ENCODE data around the gene CDSN.
A peak's percentile ranks its signal among the peaks of the same experiment; 100 is the strongest.

Gene CDSN

DNA sequence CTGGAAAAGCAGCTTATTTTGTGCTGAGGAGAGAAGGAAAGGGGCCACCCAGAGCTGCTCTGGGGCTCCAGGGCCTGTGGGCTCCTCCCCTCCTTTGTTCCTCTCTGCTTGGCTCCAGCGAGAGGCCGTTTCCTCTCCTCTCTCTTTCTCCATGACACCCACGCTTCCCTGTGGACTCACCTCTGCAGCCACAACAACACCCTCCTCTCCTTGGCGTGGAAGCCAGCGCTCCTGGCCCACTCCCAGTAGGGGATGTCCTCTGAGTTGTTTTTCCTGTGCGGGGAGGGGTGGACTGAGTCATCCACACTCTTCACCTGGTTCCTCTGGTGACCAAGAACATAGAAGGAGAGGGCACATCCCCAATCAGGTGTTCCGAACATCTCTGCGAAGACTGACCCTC is 4.9 kb upstream of the CDSN start:
- H3K4me3 ChIP-seq (ENCODE audit: low read length): no peak overlapping the region
- peak; percentile 92 for DNase-seq (ENCODE audit: low read depth)
- TF ChIP-seq, protein P1, sequence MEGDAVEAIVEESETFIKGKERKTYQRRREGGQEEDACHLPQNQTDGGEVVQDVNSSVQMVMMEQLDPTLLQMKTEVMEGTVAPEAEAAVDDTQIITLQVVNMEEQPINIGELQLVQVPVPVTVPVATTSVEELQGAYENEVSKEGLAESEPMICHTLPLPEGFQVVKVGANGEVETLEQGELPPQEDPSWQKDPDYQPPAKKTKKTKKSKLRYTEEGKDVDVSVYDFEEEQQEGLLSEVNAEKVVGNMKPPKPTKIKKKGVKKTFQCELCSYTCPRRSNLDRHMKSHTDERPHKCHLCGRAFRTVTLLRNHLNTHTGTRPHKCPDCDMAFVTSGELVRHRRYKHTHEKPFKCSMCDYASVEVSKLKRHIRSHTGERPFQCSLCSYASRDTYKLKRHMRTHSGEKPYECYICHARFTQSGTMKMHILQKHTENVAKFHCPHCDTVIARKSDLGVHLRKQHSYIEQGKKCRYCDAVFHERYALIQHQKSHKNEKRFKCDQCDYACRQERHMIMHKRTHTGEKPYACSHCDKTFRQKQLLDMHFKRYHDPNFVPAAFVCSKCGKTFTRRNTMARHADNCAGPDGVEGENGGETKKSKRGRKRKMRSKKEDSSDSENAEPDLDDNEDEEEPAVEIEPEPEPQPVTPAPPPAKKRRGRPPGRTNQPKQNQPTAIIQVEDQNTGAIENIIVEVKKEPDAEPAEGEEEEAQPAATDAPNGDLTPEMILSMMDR (IDR thresholded peaks at IDR 0.05; ENCODE audit: insufficient read depth, low read depth, low read length, missing control alignments): no peak

DNA sequence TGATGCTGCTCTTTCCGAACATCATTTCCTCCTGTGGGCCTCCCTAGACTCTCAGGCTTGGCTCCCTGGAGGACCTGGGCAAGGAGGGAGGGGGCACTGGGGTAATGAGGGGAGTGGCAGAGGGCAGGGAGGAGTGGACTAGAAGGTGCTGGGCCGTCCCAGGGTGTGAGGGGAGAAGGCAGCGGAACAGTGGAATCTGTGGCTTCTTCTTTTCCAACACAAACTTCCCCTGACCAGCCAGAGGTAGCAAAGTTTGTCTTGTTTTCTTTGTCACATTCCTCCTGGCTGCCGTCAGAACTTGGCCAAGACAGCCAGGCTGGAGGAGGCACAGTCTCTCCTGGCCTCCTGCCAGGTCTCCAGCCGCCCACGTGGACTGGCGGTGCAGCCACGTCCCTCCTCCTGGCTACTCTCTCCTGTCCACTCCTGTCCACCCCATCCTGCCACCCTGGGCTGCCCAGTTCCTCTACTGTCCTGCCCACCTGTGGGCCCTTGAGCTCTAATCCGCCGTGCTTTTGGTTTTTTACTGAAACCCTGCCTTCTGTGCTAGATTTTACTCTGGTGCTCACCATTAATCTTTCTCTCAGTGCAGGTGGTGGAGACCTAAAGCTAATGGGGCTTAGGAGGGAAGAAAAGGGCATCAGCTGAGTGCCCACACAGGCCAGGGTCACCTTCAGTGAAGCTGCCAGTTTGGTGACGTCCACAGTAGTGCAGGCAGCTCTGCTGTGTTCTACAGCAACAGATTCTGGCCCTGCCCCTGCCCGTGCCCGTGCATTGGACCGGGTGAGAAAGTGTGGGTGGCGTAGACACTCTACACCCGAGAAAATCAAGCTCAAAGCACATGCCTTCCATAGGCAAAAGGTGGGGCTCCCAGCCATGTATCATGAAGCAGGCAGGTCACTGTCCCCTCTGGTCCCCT is 2.8 kb upstream of the CDSN start:
- H3K4me3 ChIP-seq (ENCODE audit: low read length): no peak overlapping the region
- TF ChIP-seq, protein P1 (IDR thresholded peaks at IDR 0.05; ENCODE audit: insufficient read depth, low read depth, low read length, missing control alignments): no peak
- DNase-seq (ENCODE audit: low read depth): peak; percentile 84

DNA sequence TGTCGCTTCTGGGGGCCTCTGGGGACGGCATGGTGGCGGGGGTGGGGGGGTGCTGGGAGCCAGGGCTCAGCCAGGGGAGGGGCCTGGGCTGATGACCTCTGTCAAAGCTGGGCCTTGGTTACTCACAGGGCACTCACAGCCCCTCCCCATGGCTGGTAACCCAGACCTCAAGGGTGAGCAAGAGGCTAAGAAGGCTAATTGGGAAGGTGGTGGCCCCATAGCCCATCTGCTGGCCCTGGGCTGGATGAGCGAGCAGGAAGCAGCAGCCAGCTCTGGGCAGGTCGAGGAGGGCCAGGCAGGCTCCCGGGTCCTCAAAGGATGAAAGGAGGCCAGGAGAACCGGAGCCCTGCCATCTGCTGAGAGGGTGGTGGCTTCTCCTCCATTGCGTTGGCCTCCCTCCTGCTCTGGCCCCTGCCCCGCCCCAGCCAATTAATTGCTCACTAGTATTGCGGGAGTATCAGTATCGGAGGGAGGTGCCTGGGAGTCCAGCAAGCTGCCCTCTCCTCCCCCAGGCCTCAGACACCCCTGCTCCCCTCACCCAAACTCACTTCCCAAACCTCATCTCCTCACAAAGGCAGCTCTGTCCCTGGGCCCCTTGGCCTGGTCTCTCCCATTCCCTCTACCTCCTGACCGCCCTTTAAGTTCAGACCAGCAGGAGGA is 1.0 kb upstream of the CDSN start:
- H3K4me3 ChIP-seq (ENCODE audit: low read length): no peak overlapping the region
- no peak for DNase-seq (ENCODE audit: low read depth)
- TF ChIP-seq, protein P1 (IDR thresholded peaks at IDR 0.05; ENCODE audit: insufficient read depth, low read depth, low read length, missing control alignments): no peak

DNA sequence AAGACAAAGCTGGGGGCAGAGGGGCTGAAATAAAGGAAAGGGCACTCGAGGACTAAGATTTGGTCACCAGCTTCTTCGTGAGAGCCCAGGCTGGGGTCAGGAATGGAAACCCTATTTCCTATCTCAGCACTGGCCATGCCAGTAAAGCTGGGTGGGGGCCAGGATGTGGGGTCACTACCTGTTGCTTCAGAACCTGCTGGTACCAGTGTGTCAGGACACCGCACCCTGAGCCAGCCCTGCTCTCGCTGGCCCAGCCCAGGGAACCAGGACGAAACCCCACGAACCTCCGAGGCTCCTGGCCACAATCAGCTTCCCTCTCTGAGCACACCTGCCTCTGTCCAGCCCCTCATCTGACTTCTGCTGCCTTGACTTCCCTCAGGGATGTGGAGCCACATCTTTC is 2.1 kb downstream of the CDSN start:
- TF ChIP-seq, protein P1 (IDR thresholded peaks at IDR 0.05; ENCODE audit: insufficient read depth, low read depth, low read length, missing control alignments): no peak
- no peak overlapping the region for H3K4me3 ChIP-seq (ENCODE audit: low read length)
- no peak for DNase-seq (ENCODE audit: low read depth)

DNA sequence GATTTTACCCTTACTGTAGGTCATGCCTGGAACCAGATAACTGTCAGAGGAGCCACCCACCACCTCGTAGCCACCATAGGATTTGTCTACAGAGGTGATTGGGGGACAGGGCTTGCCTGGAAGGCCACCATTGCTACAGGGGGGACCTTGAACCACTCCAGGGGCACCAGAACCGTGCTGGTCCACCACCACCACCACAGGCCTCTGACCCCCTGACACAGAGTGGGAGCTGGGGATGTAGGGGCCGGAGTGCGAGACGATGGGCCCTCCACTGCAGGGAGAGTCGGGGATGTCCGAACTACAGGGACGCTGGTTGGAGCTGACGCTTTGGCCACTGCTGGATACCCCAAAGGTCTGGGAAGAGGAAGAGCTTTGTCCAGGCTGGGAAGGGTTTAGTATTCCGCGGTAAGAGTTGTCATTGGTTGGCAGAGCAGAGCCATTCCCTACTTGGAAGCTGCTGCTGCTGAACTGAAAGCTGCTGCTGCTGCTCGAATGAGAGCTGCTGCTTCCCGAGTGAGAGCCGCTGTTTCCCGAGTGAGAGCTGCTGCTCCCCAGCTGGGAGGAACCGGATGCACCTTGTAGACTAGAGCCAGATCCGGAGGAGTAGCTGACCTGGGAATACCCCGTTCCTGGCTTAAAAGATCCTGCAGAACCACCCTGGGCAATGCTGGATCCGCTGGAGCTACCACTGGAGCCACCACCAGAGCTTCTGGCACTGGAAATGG is 3.4 kb downstream of the CDSN start:
- DNase-seq (ENCODE audit: low read depth): no peak
- H3K4me3 ChIP-seq (ENCODE audit: low read length): no peak overlapping the region
- TF ChIP-seq, protein P1 (IDR thresholded peaks at IDR 0.05; ENCODE audit: insufficient read depth, low read depth, low read length, missing control alignments): no peak

DNA sequence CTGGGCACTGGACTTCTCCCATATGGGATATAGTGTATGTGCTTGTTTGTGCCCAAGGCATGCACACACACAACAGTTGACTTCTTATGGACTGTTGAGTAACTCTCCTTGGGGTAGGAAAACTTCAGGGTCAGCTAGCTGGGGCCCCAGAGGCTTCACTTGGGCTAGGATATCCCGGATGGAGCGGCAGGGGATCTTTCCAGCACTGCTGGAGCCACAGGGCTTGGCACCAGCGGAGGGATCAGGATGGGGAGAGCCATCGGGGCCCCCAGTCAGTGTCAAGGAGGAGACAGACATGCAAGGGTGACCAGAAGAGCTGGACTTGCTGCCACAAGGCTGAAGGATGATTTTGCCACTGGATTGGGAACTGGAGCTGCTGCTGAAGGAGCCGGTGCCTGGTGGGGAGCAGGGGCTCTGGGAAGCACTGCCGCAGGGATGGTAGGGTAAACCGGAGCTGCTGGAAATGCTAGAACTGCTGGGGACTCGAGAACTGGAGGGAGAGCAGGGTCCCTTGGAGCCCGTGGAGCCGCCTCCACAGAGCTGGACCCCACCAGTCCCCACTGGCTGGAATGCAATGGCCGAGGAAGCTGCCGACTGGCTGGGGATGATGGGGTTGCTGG is 4.2 kb downstream of the CDSN start:
- peak overlapping the region; percentile 55 for H3K4me3 ChIP-seq (ENCODE audit: low read length)
- TF ChIP-seq, protein P1 (IDR thresholded peaks at IDR 0.05; ENCODE audit: insufficient read depth, low read depth, low read length, missing control alignments): no peak
- DNase-seq (ENCODE audit: low read depth): no peak

All from epithelial cell of esophagus (primary cell).